Effector memory CD4-positive, alpha-beta T cell (primary cell): Measurements from ENCODE around the gene CTSD.

Experiments
- DNase-seq, 3 donors: peaks; one replicate each; pipeline ENCODE4 v3.0.0-alpha.2; 2020
- H3K27ac ChIP-seq: 2 replicates; pipeline ENCODE4 v1.7.0; 2013; ENCODE audit warnings: mild to moderate bottlenecking, low read length, moderate library complexity; ENCODE audit not compliant: insufficient read depth, poor library complexity, severe bottlenecking
- H3K27me3 ChIP-seq: replicated peaks from 2 replicates; pipeline ENCODE4 v1.7.0; 2013; ENCODE audit warnings: mild to moderate bottlenecking, low read length; ENCODE audit not compliant: insufficient read depth, control insufficient read depth, poor library complexity, severe bottlenecking
- H3K36me3 ChIP-seq: 2 replicates; pipeline ENCODE4 v1.7.0; 2013; ENCODE audit warnings: mild to moderate bottlenecking, low read length, moderate library complexity; ENCODE audit not compliant: control insufficient read depth, insufficient read depth
- H3K4me1 ChIP-seq: 2 replicates; pipeline ENCODE4 v1.7.0; 2013; ENCODE audit warnings: low read length, mild to moderate bottlenecking; ENCODE audit not compliant: control insufficient read depth, insufficient read depth, poor library complexity, severe bottlenecking
- H3K4me3 ChIP-seq: 2 replicates; pipeline ENCODE4 v1.7.0; 2013; ENCODE audit warnings: low read length, low read depth, mild to moderate bottlenecking; ENCODE audit not compliant: insufficient read depth, poor library complexity, severe bottlenecking
- H3K9me3 ChIP-seq: 2 replicates; pipeline ENCODE4 v1.7.0; 2013; ENCODE audit warnings: mild to moderate bottlenecking, low read length, moderate library complexity; ENCODE audit not compliant: control insufficient read depth

The CTSD gene

GRCh38 chr11:1776944-1777715 is 13.4 kb upstream of the CTSD start:
- H3K4me1 ChIP-seq = peaks cover 7% of the 10 kb centered on the region
- H3K27me3 ChIP-seq = no peaks in the 10 kb centered on the region
- no peak for DNase-seq
- H3K4me3 ChIP-seq = no peak overlapping the region
- no peak overlapping the region for H3K27ac ChIP-seq
- H3K36me3 ChIP-seq = no peaks in the 10 kb centered on the region
- no peaks in the 10 kb centered on the region for H3K9me3 ChIP-seq

GRCh38 chr11:1776331-1776851 is 12.7 kb upstream of the CTSD start:
- no peak overlapping the region for H3K4me3 ChIP-seq
- H3K36me3 ChIP-seq = no peaks in the 10 kb centered on the region
- H3K27me3 ChIP-seq = no peaks in the 10 kb centered on the region
- H3K27ac ChIP-seq = no peak overlapping the region
- peaks cover 10% of the 10 kb centered on the region for H3K4me1 ChIP-seq
- no peak for DNase-seq
- H3K9me3 ChIP-seq = no peaks in the 10 kb centered on the region

- Histone ChIP-seq H3K4me3 (no peak overlapping the region), H3K27ac (no peak overlapping the region), H3K36me3 (no peaks in the 10 kb centered on the region), H3K27me3 (no peaks in the 10 kb centered on the region), H3K4me1 (peaks cover 10% of the 10 kb centered on the region), H3K9me3 (no peaks in the 10 kb centered on the region)
- DNase-seq = no peak
Observed at GRCh38 chr11:1774886-1775285, 11.2 kb upstream of the CTSD start.

- no peaks in the 10 kb centered on the region for H3K36me3 ChIP-seq
- H3K4me1 ChIP-seq = peaks cover 10% of the 10 kb centered on the region
- H3K27ac ChIP-seq = no peak overlapping the region
- DNase-seq = no peak
- no peak overlapping the region for H3K4me3 ChIP-seq
- no peaks in the 10 kb centered on the region for H3K27me3 ChIP-seq
- no peaks in the 10 kb centered on the region for H3K9me3 ChIP-seq
Observed at GRCh38 chr11:1773994-1774550, 10.3 kb upstream of the CTSD start.

GRCh38 chr11:1773131-1773993 is 9.6 kb upstream of the CTSD start:
- Histone ChIP-seq H3K4me3 (no peak overlapping the region), H3K27me3 (no peaks in the 10 kb centered on the region), H3K4me1 (peaks cover 10% of the 10 kb centered on the region), H3K9me3 (no peaks in the 10 kb centered on the region), H3K27ac (no peak overlapping the region), H3K36me3 (no peaks in the 10 kb centered on the region)
- no peak for DNase-seq

GRCh38 chr11:1772270-1773130 is 8.8 kb upstream of the CTSD start:
- Histone ChIP-seq H3K27me3 (no peaks in the 10 kb centered on the region), H3K4me1 (peaks cover 10% of the 10 kb centered on the region)

GRCh38 chr11:1771700-1772099 is 8.0 kb upstream of the CTSD start:
- Histone ChIP-seq H3K4me3 (no peak overlapping the region), H3K27me3 (no peaks in the 10 kb centered on the region), H3K9me3 (no peaks in the 10 kb centered on the region), H3K4me1 (peaks cover 10% of the 10 kb centered on the region), H3K36me3 (no peaks in the 10 kb centered on the region), H3K27ac (no peak overlapping the region)
- no peak for DNase-seq

More at GRCh38 chr11:1772270-1773130, 8.8 kb upstream of the CTSD start:
- no peaks in the 10 kb centered on the region for H3K9me3 ChIP-seq
- no peaks in the 10 kb centered on the region for H3K36me3 ChIP-seq
- DNase-seq = peak in 2 of 3 donors; percentile 12 to 26
- H3K4me3 ChIP-seq = peak overlapping the region; percentile 6
- no peak overlapping the region for H3K27ac ChIP-seq

- H3K9me3 ChIP-seq = no peaks in the 10 kb centered on the region
- H3K27ac ChIP-seq = no peak overlapping the region
- no peak for DNase-seq
- no peaks in the 10 kb centered on the region for H3K36me3 ChIP-seq
- H3K4me3 ChIP-seq = no peak overlapping the region
- peaks cover 10% of the 10 kb centered on the region for H3K4me1 ChIP-seq
- H3K27me3 ChIP-seq = no peaks in the 10 kb centered on the region
Observed at GRCh38 chr11:1771273-1771672, 7.5 kb upstream of the CTSD start.

- Histone ChIP-seq H3K27ac (no peak overlapping the region), H3K4me1 (peaks cover 10% of the 10 kb centered on the region), H3K27me3 (no peaks in the 10 kb centered on the region), H3K36me3 (no peaks in the 10 kb centered on the region), H3K4me3 (no peak overlapping the region), H3K9me3 (no peaks in the 10 kb centered on the region)
- DNase-seq = no peak
Observed at GRCh38 chr11:1770528-1770927, 6.8 kb upstream of the CTSD start.
